ENCODE measurements around the gene NOVA1. TPM values are rescaled to one million over a fixed set of nuclear protein-coding genes. Genes with fewer than 3 reads are reported as not detected.

NOVA1 gene
- total and polyA plus RNA-seq, 4 donors: 0.24 to 0.79 (median 0.58) TPM

DNA sequence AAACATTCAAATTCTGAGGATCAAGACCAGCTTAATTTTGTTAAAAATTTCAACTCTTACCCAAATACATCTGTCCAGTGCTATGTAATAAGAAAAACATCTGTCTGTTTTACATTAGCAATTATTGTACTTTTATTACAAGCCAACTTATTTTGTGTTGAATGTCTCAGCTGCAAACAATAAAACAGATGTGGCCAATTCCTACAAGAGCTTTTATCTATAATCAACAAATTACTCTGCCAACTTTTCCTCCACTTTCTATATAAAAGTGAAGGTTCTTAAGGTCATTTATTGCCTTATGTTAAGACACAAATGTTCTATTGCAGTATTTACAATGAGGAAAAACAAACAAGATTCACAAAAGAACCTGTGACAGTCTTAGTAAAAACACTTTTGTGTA, 72.7 kb downstream of the NOVA1 start:
- no peaks in the 10 kb centered on the region for H3K36me3 ChIP-seq (ENCODE audit: control insufficient read depth in 4 of 4, insufficient read depth in 3 of 4, low read depth in 1 of 4, low read length in 3 of 4)
- TF ChIP-seq, protein P1, sequence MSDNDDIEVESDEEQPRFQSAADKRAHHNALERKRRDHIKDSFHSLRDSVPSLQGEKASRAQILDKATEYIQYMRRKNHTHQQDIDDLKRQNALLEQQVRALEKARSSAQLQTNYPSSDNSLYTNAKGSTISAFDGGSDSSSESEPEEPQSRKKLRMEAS (IDR thresholded peaks at IDR 0.05): no peak
- TF ChIP-seq FOXA1 (IDR thresholded peaks at IDR 0.05) (no peak), HNF4A (conservative IDR thresholded peaks at IDR 0.05) (no peak), EGR1 (IDR thresholded peaks at IDR 0.05; ENCODE audit: low read depth in 2 of 2) (no peak), SP1 (IDR thresholded peaks at IDR 0.05) (no peak), CTCF (IDR thresholded peaks at IDR 0.05; ENCODE audit: low read depth, low read length, missing input control) (no peak), JUND (IDR thresholded peaks at IDR 0.05) (no peak), FOXA2 (IDR thresholded peaks at IDR 0.05) (no peak)
- H3K27ac ChIP-seq (ENCODE audit: low read depth in 1 of 2, low read length in 2 of 2): no peak overlapping the region
- no peak for DNase-seq (ENCODE audit: low spot score)
- no peaks in the 10 kb centered on the region for H3K9me3 ChIP-seq (ENCODE audit: control insufficient read depth in 4 of 4, low read length in 3 of 4)
- no peaks in the 10 kb centered on the region for H3K4me1 ChIP-seq (ENCODE audit: control insufficient read depth in 4 of 4, insufficient read depth in 4 of 4, low read length in 3 of 4)
- no peak overlapping the region for H3K4me3 ChIP-seq (ENCODE audit: low read depth in 1 of 3, low read length in 3 of 3)
- peaks cover 0 to 2% (median 0%) of the 10 kb centered on the region in 4 donors for H3K27me3 ChIP-seq (ENCODE audit: control insufficient read depth in 4 of 4, insufficient read depth in 4 of 4, low read length in 3 of 4)
- H3K9ac ChIP-seq (ENCODE audit: low read depth in 1 of 2, low read length in 2 of 2): no peak overlapping the region

- H3K9ac ChIP-seq (ENCODE audit: low read depth in 1 of 2, low read length in 2 of 2): no peak overlapping the region
- H3K4me3 ChIP-seq (ENCODE audit: low read depth in 1 of 3, low read length in 3 of 3): no peak overlapping the region
- H3K27me3 ChIP-seq (ENCODE audit: control insufficient read depth in 4 of 4, insufficient read depth in 4 of 4, low read length in 3 of 4): peaks cover 0 to 2% (median 0%) of the 10 kb centered on the region in 4 donors
- no peaks in the 10 kb centered on the region for H3K4me1 ChIP-seq (ENCODE audit: control insufficient read depth in 4 of 4, insufficient read depth in 4 of 4, low read length in 3 of 4)
- no peak for DNase-seq (ENCODE audit: low spot score)
- 82% methylated on average over 2 of the region's 2 CpGs for WGBS
- no peak for TF ChIP-seq EGR1 (IDR thresholded peaks at IDR 0.05; ENCODE audit: low read depth in 2 of 2)
- TF ChIP-seq ATF3 (IDR thresholded peaks at IDR 0.05): no peak
- TF ChIP-seq SP1 (IDR thresholded peaks at IDR 0.05): no peak
- no peak for TF ChIP-seq HNF4G (IDR thresholded peaks at IDR 0.05)
- no peak for TF ChIP-seq GABPA (IDR thresholded peaks at IDR 0.05 in 1 of 2, conservative IDR thresholded peaks at IDR 0.05 in 1 of 2)
- no peak for TF ChIP-seq FOXA2 (IDR thresholded peaks at IDR 0.05)
- no peak for TF ChIP-seq ZBTB33 (IDR thresholded peaks at IDR 0.05)
- TF ChIP-seq, protein P1 (IDR thresholded peaks at IDR 0.05): no peak
- TF ChIP-seq CTCF (IDR thresholded peaks at IDR 0.05; ENCODE audit: low read depth, low read length, missing input control): no peak
- TF ChIP-seq JUND (IDR thresholded peaks at IDR 0.05): no peak
- no peak for TF ChIP-seq FOXA1 (IDR thresholded peaks at IDR 0.05)
- no peak for TF ChIP-seq RXRA (IDR thresholded peaks at IDR 0.05)
- no peak for TF ChIP-seq HNF4A (conservative IDR thresholded peaks at IDR 0.05)
- TF ChIP-seq YY1 (IDR thresholded peaks at IDR 0.05): no peak
- H3K9me3 ChIP-seq (ENCODE audit: control insufficient read depth in 4 of 4, low read length in 3 of 4): no peaks in the 10 kb centered on the region
- no peaks in the 10 kb centered on the region for H3K36me3 ChIP-seq (ENCODE audit: control insufficient read depth in 4 of 4, insufficient read depth in 3 of 4, low read depth in 1 of 4, low read length in 3 of 4)
- H3K27ac ChIP-seq (ENCODE audit: low read depth in 1 of 2, low read length in 2 of 2): no peak overlapping the region
Measured at GRCh38 chr14:26522967-26523366, 74.9 kb downstream of the NOVA1 start.

Data from liver (tissue), 9 donors.